ENCODE data around the gene PPP6R3.
A peak's percentile ranks its signal among the peaks of the same experiment; 100 is the strongest.

PPP6R3 gene

DNA sequence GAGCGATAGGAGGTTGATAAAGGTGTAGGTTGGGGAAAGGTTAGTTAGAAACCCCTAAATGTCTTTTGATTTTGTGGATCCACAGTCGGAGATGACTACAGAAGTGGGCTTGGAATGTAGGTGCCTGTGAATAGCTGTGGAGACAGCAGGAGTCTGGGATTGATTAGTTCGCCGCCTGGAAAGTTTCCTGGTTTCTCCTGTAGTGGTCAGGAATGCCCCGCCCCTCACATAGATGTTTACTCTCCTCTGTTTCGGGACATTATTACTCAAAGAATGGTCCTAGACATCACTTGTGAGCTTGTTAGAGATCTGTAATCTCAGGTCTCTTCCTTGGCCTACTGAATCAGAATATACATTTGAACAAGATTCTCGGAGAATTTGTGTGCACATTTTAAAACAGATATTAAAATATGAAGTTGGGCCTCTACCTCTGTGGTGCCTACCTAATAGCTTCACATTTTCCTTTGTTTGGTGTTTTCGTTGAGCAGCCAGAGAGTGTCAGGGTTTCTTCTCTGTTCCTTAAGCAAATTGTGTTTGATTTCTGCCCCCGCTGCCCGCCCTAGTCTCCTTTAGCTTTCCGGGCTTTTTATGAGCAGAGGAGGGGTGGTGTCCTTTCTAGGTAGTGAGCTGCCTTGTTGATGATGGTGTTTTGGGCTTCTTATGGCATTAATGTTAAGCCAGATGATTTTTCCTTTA is 89.4 kb downstream of the PPP6R3 start:
- DNase-seq (ENCODE audit: extremely low read depth in 1 of 2, low read depth in 1 of 2): no peak

DNA sequence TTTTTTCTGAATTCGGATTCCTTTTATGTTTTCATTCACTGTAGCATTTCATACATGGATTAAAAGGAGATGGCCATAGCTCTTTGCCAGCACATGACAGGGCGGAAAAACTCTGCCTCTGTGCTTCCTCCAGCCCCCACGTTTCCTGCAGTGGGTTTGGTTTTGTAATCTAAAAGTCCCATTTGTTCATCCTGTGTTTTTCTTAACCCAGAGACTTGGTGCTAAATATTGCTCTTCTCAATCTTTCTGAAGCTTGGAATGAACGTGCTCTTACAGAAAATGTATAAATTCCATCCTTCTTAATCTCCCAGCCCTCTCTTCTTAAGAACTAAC is 89.9 kb downstream of the PPP6R3 start:
- no peak for DNase-seq (ENCODE audit: extremely low read depth in 1 of 2, low read depth in 1 of 2)

DNA sequence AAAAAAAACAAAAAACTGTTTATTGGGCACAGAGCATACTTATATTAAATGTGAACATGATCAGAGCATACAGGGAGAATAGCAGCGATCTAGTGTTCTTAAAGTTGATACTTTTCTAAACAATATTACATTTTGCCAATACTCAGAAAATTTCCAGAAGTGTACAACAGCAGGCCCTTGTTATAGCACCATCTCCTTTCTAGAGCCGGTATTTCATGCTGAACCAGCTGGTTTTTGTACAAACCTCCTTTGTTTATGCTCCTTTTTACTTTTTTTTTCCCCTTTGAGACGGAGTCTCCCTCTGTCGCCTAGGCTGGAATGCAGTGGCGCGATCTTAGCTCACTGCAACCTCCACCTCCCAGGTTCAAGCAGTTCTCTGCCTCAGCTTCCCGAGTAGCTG is 90.7 kb downstream of the PPP6R3 start:
- no peak for DNase-seq (ENCODE audit: extremely low read depth in 1 of 2, low read depth in 1 of 2)

GRCh38 chr11:68551777-68552176 is 91.2 kb downstream of the PPP6R3 start:
- no peak for DNase-seq (ENCODE audit: extremely low read depth in 1 of 2, low read depth in 1 of 2)

- no peak for DNase-seq (ENCODE audit: extremely low read depth in 1 of 2, low read depth in 1 of 2)
Measured at GRCh38 chr11:68552542-68552941, 92.0 kb downstream of the PPP6R3 start.

DNA sequence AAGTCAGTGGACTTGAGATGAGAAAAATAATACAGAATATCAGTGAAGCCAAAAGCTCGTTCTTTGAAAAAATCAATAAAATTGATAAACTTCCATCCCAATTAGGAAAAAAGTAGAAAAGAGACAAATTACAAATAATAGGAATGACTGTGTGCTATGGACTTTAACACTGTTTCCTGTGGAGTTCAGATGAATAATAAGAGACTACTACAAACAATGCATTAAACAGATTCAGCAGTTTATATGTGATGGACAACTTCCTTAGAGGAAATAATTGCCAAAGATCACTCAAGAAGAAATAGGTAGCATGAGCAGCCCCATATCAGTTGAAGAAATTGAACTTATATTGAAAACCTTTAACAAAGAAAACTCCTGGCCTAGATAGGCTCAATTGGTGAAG is 99.7 kb downstream of the PPP6R3 start:
- DNase-seq (ENCODE audit: extremely low read depth in 1 of 2, low read depth in 1 of 2): no peak

GRCh38 chr11:68563454-68563853 is 102.9 kb downstream of the PPP6R3 start:
- DNase-seq (ENCODE audit: extremely low read depth in 1 of 2, low read depth in 1 of 2): no peak

DNA sequence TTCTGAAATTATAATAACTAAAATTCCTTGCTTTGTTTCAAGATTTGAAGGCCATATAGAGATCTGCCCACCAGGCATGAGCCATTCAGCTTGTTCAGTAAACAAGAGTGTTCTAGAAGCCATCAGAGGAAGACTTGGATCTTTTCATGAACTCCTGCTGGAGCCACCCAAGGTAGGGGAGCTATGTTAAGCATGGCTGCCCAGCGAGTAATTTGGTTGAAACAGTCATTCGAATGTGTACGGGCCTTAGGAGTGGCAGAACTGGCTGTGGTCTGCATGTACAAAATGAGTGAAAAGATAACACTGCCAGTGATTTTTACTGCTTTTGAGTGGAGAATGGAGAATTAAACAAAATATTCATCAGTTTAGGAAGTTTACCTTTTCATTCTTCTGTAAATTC is 103.7 kb downstream of the PPP6R3 start:
- no peak for DNase-seq (ENCODE audit: extremely low read depth in 1 of 2, low read depth in 1 of 2)

GRCh38 chr11:68565768-68566167 is 105.2 kb downstream of the PPP6R3 start:
- no peak for DNase-seq (ENCODE audit: extremely low read depth in 1 of 2, low read depth in 1 of 2)

DNA sequence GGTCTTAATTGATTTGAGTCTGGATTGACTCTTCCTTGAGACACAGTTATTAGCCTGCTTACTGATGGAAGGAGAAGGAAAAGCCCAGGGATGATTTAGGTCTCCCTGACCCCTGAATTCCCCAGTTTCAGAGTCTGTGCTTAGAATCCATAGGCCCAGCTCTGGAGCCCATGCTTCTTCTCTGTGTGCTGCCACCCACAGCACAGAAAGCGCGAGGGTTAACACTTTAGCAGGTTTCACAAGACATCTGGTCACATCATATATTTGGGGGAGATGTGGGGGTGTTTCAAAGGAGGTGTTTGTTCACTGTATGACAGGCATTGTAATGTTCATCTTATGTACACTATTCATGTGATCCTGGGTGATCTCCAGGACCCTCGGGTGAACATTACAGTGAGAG is 107.0 kb downstream of the PPP6R3 start:
- no peak for DNase-seq (ENCODE audit: extremely low read depth in 1 of 2, low read depth in 1 of 2)

DNA sequence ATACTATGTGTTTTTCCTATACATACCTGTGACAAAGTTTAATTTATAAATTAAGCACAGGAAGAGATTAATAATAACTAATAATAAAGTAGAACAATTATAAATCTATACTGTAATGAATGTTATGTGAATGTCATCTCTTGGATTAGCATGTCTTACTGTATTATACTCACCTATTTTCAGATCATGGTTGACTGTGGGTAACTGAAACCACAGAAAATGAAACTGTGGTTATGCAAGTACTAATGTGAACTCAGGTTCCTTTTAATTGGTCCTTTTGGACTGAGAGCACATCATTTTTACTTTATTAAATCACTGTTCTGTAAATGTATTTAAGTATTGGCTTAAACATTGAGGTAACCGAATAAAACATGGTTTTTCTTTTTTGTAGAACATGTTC is 108.8 kb downstream of the PPP6R3 start:
- DNase-seq (ENCODE audit: extremely low read depth in 1 of 2, low read depth in 1 of 2): no peak

DNA sequence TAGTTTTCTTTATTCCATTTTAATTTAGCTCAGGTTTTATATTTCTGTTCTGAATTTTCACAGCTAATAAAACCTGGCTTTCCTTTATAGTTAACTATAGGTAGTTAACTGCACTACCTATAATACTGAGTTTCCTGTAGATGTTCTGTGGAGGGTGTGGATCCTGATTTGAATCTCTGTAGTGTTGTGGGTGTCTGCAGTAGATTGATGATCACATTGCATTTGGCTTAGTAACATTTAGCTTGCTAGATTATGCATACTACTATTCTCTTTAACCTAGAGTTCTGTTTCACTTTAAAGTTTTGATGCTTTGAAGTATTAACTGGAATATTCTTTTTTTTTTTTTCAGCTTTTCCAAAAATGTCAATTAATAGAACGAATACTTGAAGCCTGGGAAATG is 110.1 kb downstream of the PPP6R3 start:
- DNase-seq (ENCODE audit: extremely low read depth in 1 of 2, low read depth in 1 of 2): no peak

DNA sequence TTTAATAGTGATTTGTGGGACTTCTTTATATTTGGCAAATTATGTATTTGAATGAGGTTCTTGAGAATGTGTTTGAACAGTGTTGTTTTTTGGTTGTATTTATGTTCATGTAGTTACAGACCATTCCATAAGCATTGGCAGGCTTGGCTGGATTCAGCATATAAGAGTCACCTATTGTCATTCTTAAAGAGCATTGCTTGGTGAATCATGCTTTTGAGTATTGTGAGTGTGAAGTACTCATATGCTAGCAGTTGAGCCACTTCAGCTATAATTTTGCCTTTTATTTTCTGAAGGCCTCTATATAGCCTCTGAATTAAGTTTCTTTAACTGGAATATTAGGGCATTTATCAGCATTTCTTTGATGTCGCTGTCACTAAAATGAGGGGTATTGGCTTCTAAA is 113.8 kb downstream of the PPP6R3 start:
- DNase-seq (ENCODE audit: extremely low read depth in 1 of 2, low read depth in 1 of 2): no peak

DNA sequence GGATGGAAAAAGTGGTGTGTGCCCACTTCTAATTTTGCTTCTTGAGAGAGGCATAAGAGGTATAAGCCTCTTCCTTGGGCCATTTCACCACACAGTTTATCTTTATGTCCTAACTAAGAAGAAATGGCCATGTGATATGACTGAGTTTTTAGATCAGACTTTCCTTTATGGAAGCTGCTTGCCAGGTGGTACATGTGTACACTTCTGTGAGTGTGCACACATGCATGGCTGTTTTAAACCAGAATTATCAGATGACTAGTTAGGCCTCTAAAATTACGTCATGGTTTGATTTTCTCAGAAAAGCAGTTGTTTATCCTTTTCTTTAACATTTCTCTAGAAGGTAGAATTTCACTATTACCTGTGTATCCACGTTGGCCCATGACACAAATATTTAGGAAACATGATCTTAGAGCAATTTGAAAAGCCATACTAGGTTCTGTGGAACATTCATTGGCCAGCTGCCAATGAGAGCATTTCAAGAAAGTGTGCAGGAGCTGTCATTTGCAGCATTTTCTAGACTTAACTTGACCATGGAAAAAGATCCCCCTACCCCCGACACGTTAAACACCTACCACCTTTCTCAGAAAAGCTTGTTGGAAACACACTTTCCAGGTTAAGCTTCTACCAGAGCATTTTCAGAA is 114.6 kb downstream of the PPP6R3 start:
- no peak for DNase-seq (ENCODE audit: extremely low read depth in 1 of 2, low read depth in 1 of 2)

DNA sequence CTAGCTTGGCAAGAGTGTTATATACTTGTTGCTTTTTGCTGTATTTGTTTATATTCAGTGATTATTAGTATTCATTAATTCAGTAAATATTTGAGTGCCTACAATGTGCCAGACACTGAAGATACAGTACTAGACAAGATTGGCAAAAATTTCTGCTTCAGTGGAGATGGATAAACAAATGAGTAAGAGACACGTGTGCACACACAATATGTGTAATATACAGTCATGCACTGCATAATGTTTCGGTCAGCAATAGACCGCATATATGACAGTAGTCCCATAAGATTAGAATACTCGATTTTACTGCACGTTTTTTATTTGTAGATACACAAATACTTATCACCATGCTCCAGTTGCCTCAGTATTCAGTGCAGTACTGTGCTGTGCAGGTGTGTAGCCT is 118.9 kb downstream of the PPP6R3 start:
- no peak for DNase-seq (ENCODE audit: extremely low read depth in 1 of 2, low read depth in 1 of 2)

DNA sequence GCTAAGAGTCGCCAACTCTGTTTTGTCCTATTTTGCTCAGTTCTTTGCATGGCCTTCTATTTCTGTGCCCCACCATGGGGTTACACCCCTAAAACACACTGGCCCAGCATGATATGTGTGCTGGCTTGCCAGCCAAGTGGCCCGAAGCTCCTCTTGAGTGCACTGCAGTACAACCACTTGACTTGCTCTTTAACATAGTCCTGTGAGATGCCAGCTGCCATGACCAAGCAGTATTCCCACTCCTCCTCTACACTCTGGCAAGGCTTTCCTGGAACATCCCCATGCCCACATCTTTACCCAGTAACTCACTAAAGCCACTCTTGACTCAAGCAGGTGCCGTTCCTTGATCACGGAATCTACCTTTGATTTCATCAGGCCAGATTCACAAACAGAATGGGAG is 120.9 kb downstream of the PPP6R3 start:
- no peak for DNase-seq (ENCODE audit: extremely low read depth in 1 of 2, low read depth in 1 of 2)

DNA sequence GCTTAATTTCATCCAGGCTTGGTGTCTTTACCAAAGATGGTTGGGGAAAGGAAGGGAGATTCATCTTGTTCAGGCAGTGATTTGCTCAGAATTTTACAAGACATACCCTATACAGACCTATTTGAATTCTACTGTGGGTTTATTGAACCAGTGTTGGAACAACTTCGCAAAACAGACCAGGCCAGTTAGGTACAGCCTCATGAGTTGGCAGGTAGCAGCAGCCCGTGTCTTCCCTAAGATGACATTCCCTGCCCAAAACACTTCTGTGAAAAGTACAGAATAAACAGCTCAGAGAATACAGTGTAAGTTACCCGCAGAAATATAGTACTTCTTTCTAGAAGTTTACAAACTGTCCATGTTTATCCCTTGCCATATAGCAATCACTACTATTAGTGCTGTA is 121.3 kb downstream of the PPP6R3 start:
- DNase-seq (ENCODE audit: extremely low read depth in 1 of 2, low read depth in 1 of 2): no peak

- no peak for DNase-seq (ENCODE audit: extremely low read depth in 1 of 2, low read depth in 1 of 2)
Measured at GRCh38 chr11:68582416-68583040, 122.0 kb downstream of the PPP6R3 start.

GRCh38 chr11:68583041-68583446 is 122.5 kb downstream of the PPP6R3 start:
- DNase-seq (ENCODE audit: extremely low read depth in 1 of 2, low read depth in 1 of 2): no peak

GRCh38 chr11:68584097-68584496 is 123.5 kb downstream of the PPP6R3 start:
- peak; percentile 19 to 36 for DNase-seq (ENCODE audit: extremely low read depth in 1 of 2, low read depth in 1 of 2)

DNA sequence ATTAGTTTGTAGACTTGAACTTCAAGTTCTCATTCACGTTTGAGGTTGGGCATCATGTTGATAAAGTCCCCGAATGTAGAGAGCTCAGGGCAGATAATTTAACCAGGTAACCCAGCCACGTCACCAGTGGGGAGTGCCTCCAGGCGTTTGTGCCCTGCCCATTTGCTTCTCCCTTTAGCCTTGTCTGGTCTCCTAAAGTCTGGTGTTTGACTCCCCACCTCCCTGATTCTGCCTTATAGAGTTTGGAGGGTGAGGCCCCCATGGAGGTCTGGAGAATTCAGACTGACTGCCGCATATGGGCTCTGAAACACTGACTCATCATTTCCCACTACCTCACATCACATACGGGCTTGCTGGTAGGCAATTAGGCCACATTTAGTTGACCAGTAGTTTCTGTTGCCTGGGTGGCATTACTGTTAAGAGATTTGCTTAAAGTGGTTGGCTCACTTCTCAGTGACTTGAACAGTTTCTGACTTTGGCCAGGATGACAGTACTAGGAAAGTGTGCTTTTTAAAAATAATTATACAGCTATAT is 124.5 kb downstream of the PPP6R3 start:
- no peak for DNase-seq (ENCODE audit: extremely low read depth in 1 of 2, low read depth in 1 of 2)

DNA sequence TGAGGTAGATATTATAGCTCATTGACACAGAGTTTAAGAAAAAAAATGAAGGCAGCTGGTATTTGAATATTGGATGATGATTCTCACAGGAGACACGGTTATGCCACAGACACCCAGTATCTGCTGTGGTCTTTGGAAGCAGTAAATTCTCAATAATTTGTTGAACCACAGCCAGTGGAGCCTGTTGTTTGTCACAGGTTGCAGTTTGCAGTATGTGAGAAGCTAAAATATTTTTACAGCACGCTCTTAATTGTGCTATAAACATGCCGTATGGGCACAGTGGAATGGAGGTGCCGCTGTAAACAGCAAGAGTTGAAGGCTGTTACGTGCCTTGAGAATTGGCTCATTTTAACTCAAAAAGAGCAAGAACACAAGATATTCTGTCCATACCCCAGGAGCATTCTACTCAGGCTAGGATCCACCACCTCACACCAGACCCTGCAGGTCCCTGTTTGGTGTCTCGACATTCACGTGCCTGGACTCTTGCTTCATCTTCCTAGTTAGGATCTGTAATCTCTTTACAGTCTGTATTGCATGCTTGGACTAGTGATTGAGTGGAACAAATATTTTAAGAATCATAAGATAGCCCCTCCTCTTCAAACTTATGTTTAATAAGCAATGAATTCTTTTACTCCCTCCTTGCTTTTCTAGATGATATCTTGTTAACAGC is 129.1 kb downstream of the PPP6R3 start:
- DNase-seq (ENCODE audit: extremely low read depth in 1 of 2, low read depth in 1 of 2): no peak

Measured in activated CD8-positive, alpha-beta memory T cell treated with anti-CD3 and anti-CD28 coated beads for 1 hour (primary cell).